GF-D8 (cell line): ENCODE results near the gene EEA1.
"Not testable (repeated sequence)": the region's sequence is repeated elsewhere in the genome, so short reads cannot be mapped to it uniquely, and the experiment has no call there.

ENCODE experiments used
- DNase-seq: peaks from one replicate; lab custom pipeline; 2025; lab: John Stamatoyannopoulos, UW

Gene EEA1

DNA sequence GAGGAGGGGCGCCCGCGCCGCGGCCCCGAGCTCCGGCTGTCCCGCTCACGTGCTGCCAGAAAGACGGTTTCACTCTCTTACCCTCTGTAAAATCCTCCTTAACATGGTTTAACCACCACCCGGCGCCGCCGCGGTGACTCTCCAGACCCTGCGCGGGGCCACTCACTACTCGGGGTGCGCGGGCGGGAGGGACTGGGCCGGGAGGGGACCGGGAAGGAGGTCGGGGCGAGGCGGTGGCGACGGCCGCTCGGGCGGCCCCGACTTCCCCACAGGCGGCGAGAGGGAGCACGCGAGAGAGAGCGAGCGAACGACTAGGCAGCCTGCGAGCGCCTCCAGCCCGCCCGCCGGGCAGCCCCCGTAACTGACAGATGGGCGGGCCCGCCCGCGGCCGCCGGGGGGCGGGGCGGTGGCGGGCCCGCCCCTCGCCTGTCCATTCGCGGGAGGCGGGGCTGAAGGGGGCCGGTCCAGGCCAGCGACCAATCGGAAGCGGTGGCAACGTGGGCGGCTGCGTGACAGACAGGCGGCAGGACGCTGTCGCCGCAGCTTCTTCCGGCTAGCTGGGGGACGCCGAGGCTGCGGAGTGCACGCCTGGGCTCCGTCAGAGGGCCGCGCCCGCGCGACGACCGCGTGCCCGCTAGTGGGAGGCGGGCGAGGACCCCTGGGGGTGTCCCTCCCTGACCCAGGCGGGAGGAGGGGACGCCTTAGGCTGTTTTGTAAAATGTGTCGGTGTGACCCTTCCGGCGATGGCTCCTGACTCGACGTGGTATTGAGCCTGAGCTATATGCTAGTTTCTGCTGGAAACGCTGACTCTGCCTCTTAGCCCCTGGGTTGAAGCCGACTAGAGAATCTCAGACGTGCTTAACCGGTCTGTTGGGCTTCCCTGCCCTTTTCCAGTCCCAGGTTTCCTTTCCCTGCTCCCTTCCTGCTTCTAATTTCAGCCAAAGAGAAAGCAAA is at the start of gene EEA1:
Gene EEA1, minus strand, starts transcription at position 334 of the 954 bp plus-strand sequence. Its CDS starts 229 bp downstream, at position 105.
- peak; percentile 86 for DNase-seq

DNA sequence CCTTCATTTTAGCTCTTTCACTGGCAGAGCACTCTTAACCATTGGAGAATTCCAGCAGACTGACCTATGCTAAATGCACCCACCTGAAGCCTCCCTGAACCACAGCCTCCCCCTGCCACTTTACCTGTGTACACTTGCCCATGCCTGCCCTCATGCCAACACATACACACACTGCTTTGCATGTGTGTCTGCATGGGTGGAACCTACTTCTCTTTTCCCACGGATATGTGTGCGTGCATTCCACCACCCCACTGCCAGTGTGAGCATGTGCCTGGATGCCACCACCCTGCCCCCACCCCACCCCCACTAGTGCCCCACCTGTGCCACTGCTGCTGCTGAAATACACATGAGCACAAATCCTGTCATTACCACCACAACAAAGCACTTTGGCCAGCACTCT is 49.5 kb upstream of the EEA1 start:
- no peak for DNase-seq

DNA sequence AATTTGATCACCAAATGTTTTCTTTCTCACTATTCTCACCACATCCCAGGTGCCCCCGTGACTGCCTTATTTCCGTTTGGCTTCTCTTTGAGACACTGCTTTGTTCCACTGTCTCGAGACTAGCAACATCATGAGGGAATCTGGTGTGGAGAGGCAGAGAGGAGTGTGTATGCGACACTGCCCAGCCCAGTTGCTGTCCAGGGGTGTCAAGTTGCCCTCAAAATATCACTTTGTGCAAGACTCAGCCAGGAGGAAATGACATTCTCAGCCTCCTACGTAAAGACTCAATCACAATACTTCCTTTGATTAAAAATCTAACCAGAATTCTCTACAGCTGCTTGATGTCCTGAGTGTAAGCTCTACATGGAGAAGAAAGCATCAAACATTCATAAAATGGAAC is 48.2 kb upstream of the EEA1 start:
- DNase-seq: no peak

DNA sequence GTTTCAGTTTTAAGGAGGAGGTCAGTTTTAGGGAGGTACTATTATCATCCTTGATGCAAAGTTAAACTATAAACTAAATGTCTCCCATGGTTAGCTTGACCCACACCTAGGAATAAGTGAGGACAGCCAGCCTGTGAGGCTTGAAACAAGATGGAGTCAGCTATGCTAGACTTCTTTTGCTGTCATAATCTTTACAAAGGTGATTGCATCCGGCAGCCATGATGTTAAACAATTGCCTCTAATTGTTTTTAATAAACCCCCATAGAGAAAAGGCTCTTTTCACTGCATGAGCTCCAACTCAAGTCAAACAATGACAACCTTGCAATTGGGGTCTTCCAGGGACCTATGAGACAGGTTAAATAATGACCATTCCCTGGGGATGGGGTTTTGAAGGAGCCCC is 45.7 kb upstream of the EEA1 start:
- DNase-seq: no peak

DNA sequence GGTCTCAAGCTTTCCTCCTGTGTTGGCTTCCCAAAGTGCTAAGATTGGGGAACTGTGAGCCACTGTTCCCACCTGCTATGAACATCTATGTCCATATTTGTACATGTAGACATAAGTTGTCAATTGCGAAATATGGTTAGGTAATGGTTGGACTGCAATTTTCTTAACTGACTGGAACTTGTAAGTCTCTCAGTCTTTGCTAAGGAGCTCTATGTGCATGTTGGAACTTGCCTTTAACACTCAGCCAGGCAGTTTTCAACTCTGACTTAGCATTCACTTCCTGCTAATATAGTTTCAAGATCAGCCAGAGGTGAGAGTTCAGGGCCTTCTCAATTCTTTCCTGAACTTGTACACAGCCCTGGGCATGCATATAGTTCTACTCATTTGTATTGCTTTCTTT is 44.5 kb upstream of the EEA1 start:
- DNase-seq: no peak

DNA sequence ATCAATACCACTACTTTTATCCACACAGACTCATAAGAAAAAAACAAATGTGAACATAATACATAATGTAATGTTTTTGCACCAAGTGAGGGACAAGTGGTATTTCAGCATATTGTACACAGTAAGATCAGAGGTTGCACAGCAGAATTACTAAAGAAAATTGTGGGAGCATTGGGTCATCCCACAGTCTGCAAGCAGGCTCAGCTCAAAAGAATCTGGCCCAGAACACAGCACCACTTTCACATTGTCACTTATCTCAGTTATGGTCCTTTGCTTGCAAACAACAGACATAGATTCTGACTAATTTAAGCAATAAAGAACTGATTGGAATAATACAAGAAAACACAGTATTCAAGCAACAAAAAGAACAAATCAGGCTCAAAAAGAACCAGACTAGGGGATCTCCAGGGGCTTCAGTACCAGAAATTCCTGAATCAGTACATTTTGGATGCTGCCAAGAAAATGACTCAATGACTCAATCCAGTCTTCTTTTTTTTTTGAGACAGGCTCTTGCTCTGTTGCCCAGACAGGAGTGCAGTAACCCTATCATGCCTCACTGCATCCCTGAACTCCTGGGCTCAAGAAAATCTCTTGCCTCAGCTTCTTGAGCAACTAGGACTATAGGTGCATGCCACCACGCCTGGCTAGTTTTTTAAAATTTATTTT is 42.9 kb upstream of the EEA1 start:
- no peak for DNase-seq

DNA sequence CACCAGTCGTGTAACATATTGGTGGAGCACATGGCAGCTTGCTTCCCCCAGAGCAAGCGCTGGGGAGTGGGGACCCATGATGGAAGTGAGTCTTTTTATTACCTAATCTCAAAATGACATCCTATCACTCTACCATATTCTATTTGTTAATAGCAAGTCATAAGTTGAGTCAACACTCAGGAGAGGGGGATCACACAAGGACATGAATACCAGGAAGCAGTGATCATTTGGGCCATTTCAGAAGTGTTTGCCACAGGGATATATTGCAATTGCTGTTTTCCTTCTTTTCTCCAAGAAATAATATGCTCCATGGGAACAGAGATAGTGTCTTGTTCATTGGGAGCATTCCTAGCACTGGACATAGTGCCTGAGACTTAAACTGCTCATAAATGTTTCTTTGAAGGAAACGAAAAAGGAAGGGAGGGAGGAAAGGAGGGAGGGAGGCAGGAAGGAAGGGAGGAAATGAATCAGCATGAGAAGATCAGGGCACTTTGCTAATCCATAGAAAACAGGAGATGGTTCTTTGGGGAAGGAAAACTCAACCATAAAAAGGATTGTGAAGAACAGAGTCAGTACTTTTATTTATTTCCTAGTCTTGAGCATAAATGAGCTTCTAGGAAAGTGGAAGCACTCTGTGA is 39.2 kb upstream of the EEA1 start:
- DNase-seq: no peak

DNA sequence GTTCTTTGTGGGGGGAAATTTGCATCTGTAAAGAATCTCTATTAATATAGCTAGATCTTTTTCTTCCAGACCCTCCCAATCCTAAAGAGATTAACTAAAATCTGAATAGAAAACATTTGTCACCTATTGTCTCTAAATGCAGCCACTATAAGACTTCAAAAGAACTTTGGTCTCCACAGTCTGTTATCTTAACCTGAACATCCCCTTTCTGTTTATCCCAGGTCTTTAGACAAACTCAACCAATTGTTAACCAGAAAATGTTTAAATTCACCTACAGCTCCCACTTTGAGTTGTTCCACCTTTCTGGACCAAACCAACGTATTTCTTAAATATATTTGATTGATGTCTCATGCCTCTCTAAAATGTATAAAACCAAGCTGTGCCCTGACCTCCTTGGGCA is 35.3 kb upstream of the EEA1 start:
- not testable (repeated sequence) for DNase-seq

DNA sequence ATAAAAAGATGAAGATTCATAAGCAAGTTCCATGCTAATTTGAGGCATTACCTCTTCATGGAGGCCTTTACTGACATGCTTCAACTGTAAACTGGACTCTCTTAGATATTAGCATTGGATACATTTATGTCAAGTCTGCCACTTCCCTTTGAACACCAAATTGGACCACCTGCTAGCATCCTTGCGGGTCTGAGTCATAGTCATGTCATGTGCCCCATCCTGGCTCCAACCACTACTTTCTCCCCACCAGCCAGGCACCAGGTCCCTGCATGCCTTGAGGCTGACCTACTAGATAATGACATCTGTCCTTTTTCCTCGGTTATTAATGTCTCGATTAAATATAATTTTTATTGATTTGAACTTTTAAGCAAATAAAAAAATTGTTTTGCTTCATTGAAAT is 32.9 kb upstream of the EEA1 start:
- no peak for DNase-seq

DNA sequence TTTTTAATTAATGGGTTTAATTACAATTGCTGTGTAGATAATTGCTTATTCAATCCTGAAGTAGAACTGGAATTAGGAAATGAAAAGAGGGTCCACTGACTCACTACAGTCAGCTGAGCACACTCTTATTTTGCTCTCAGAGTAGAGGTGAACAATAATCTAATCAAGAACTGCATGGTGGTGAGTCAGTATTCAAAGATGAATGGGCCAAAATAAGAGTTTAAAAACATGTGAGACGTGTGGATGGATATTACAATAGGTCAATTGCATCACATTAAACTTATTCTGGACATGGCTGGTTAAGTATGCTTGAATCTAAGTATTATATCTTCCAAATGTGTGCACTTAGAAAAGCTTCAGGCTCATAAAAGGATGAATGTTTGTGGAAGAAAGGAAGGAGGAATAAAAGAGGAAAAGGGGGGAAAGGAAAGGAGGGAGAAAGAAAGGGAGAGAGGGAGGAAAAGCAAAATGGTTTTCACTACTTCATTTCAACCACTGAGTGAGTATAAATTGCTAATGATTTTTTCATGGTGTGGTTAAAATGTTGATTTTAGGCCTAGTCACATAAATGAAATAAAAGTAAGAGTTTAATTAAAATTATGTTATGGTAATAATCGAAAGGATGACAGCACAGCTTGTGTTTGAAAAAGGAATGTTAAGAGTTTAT is 27.0 kb upstream of the EEA1 start:
- no peak for DNase-seq

DNA sequence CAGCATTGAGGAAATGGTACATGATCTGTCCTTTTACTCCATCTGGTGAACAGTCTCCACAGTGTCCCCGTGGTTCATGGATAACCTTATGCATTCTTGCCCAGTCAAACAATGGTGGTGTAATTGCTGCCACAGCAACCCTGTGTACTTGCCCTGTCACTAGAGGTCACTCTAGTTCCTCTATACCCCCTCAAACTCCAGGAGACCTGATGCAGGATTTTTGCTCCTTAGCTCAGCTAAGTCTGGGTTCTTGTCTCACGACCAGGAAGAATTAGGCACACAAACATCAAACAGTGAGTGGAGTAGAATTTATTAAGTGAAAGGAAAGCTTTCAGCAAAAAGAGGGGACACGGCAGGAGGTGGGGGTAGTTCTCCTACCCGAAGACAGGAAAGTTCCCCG is 24.7 kb upstream of the EEA1 start:
- DNase-seq: no peak

DNA sequence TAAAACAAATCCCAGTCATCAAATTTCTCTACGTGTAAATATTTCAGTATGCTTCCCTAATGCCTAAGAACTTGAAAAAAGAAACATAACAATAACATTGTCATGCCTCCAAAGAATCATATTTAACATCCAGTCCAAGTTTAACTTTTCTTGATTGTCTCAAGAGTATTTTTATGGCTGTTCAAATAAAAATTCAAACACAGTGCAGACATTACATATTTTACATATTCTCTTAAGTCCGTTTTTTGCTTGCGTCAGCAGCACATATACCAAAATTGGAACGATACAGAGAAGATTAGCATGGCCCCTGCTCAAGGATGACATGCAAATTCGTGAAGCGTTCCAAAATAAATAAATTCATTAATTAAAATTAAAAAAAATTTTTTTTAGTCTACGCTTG is 23.3 kb upstream of the EEA1 start:
- no peak for DNase-seq

DNA sequence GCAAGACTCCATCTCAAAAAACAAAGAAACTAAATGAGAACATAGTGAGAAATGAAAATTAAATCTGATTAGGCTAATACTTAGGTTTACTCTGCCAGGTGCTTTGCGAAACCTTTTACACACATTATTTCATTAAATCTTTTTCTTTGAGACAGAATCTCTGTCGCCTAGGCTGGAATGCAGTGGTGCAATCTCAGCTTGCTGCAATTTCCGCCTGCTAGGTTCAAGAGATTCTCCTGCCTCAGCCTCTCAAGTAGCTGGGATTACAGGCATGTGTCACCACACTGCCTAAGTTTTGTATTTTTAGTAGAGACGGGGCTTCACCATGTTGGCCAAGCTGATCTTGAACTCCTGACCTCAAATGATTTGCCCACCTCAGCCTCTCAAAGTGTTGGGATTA is 21.9 kb upstream of the EEA1 start:
- no peak for DNase-seq

DNA sequence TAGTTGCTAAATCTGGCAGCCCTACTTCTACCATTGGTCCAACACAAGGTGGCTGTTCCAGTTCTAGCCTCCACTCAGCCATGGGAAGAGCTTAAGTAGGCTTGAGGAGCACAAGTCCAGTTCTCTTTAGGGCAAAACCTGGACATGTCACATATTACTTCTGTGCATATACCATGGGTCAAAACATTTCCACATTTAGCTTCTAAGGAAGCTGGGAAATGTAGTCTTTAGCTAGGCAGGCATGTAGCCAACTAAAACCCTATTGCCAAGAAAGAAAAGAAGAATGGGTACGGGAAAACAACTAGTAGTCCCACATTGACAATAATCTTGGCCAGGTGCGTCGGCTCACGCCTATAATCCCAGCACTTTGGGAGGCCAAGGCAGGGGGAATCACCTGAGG is 20.9 kb upstream of the EEA1 start:
- DNase-seq: no peak

DNA sequence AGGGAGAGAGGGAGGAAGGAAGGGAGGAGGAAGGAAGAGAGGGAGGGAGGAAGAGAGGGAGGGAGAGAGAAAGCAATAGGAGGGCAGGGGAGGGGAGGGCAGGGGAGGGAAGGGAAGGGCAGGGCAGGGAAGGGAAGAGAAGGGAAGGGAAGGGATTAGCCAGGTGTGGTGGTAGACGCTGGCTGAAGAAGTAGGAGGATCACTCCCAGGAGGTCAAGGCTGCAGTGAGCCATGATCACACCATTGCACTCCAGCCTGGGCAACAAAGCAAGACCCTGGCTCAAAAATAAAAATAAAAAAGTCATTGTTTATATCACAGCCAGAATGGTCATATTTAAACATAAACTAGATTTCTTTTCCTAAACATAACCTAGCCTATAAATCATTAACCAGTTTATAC is 20.4 kb upstream of the EEA1 start:
- no peak for DNase-seq

DNA sequence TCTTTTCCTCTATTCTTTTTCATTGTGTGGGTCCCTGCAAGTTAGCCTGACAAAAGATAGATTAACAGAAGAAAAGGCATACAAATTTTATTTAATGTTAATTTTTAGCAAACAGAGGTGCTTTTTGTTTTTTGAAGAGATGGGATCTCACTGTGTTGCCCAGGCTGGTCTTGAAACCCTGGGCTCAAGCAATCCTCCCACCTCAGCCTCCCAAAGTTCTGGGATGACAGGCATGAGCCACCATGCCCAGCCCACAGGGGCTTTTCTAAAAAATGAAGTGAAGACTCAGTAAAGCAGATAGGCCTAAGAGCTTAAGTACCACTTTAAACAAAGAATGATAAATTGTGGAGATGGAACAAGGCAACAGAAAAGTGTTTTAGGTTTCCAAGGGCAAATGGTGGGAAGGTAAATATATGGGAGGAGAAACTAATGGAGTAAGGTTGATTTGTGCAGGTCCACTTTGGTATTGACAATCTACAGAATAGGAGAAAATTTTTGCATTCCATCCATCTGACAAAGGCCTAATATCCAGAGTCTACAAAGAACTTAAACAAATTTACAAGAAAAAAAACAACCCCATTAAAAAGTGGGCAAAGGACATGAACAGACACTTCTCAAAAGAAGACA is 18.6 kb upstream of the EEA1 start:
- DNase-seq: no peak

DNA sequence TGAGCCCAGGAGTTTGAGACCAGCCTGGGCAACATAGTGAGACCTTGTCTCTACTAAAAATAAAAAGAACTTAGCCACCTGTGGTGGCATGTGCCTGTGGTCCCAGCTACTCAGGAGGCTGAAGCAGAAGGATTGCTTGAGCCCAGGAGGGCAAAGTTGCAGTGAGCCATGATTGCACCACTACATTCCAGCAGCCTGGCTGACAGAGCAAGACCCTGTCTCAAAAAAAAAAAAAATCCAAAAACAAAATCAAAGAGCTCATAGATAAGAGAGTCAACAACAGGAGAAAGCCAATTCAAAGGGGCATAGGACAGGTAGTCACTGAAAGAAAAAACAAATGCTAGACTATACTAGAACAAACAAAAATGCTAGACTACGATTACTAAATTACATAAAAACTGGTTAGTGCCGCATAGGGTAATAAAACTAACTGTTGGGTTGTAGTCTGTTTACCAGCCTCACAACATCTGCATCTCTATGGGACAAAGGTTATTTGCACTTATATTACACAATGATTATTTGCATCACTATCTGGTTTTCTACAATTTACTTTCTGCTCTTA is 16.6 kb upstream of the EEA1 start:
- DNase-seq: no peak

DNA sequence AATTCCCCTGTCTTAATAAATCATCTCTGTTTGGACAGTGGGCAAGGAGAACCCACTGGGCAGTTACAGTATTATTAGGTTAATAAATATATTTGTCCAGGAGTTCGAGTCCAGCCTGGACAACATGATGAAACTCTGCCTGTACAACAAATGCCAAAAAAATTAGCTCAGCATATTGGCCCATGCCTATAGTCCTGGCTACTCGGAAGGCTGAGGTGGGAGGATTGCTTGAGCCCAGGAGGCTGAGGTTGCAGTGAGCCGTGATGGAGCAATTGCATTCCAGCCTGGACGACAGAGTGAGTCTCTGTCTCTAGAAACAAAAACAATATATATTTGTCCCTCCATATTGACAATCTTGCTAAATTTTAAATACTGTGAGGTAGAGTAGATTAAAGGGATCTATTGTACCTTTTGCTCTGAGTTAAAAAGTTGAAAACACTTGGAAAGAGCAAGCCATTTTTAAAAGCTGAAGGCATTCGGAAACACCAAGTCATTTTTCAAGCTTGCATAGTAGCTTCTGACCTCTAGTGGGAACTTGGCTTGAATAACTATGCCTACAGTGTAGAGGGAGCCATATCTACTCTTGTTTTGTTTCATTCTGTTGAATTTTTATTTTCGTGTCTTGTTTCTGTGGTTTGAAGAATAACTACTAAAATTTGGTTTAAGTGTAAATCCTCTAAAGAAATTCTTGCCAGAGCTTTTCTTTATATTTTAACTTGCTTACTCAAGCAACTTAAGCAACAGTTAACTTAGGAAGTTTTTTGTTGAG is 14.6 kb upstream of the EEA1 start:
- DNase-seq: no peak

DNA sequence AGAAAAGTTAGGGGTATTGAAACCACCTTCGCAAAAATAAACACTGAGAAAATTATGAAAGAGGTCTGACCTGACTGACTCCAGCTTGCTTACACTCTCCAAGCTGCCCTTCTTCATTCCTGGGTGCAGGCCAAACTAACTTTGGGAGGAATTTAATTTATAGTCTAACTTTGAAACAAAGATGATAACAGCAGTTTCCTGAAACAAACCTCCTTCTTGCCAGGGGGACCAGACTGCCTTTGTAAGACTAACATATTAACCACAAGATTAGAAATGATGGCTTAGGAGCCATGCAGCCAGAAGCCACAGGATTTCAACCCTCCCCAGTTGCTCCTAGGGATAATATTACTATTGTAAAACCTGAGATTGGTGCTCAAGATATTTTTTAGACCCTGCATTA is 13.8 kb upstream of the EEA1 start:
- DNase-seq: no peak

DNA sequence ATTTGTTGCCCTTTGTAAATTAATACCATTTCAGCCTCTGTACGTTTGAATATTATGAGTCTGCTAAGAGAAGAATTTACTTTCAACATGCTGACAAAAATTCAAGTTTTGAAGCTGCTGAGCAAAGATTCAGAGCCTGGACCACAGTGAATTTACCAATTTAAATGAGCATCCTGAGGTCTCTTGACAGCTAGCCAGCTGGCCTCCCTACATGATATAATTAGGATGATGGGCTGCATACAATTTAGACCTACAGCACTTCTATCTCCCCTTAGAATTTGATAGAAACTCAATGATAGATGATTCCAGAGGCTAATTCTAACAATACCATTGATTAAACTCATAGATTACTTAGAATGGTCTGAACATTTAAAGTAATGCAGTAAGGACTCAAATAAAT is 10.0 kb upstream of the EEA1 start:
- DNase-seq: no peak

DNA sequence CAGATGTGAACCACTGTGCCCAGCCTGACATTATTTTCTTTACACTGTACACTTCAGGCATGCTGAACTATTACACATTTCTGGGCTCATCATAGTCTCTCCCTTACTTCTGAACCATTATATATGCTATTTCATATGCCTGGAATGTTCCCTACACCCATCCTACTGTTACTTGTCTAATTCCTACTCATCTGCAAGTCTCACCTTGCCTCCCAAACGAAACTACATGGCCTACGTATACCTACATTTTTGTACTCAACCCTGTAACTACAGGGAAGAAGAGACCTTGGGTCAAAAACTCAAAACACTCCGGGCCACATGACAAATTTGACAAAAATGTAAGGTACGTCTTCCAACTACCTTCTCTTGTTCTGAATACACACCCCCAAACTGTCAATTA is 9.5 kb upstream of the EEA1 start:
- no peak for DNase-seq
